Measurements from ENCODE around the gene NRIP3.

DNA sequence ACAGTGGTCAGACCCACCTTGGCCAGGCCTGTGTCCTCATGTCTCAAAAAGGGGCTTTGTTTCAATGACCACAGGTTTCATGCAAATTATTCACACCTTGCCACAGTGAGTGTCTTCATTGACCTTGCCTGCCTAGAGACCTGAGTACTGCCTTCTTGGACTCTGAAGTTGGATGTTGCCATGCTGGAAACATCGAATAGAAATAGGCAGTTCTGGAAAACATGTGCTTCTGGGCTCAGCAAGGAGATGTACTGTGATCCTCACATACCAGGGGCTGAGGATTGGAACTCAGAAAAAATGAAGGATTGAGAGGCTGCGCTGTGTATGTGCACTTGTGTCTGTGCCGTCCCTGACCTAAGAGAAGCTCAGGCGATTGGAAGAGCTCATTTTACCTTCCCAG is 9.6 kb upstream of the NRIP3 start:
- TF ChIP-seq, protein P1, sequence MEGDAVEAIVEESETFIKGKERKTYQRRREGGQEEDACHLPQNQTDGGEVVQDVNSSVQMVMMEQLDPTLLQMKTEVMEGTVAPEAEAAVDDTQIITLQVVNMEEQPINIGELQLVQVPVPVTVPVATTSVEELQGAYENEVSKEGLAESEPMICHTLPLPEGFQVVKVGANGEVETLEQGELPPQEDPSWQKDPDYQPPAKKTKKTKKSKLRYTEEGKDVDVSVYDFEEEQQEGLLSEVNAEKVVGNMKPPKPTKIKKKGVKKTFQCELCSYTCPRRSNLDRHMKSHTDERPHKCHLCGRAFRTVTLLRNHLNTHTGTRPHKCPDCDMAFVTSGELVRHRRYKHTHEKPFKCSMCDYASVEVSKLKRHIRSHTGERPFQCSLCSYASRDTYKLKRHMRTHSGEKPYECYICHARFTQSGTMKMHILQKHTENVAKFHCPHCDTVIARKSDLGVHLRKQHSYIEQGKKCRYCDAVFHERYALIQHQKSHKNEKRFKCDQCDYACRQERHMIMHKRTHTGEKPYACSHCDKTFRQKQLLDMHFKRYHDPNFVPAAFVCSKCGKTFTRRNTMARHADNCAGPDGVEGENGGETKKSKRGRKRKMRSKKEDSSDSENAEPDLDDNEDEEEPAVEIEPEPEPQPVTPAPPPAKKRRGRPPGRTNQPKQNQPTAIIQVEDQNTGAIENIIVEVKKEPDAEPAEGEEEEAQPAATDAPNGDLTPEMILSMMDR (optimal IDR thresholded peaks at IDR 0.05 in 1 of 3, IDR thresholded peaks at IDR 0.05 in 1 of 3, conservative IDR thresholded peaks at IDR 0.05 in 1 of 3; ENCODE audit: extremely low read depth in 1 of 3, insufficient read depth in 2 of 3, low read length in 3 of 3): no peak
- TF ChIP-seq EZH2 (IDR thresholded peaks at IDR 0.05; ENCODE audit: low read length): no peak
